ENCODE data around the gene PGK2. TPM values are rescaled to one million over a fixed set of nuclear protein-coding genes. Genes with fewer than 3 reads are reported as not detected.
"Not testable (repeated sequence)": the region's sequence is repeated elsewhere in the genome, so short reads cannot be mapped to it uniquely, and the experiment has no call there.

PGK2 gene
- not detected for total RNA-seq
- long read RNA-seq: 0 reads

DNA sequence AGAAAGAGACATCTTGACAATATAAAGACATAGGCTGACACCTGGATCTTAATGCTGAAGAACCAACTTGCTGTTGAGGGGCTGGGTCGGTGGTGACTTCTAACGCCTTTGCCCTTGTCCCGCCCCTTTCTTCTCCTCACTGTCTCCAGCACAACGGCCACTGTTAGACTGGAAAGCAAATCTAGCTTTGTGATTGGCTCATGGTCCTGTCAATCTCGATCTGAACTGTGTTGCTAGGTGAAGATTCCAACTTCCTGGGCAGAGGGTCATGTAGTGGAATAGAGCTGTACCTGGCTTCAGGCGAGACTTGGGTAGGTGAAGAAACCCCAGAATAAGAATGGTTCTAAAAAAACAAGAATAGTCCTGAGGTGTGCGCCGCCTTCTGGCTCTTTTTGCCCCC, at the start of gene PGK2:
TSS of gene PGK2 (minus strand) at position 110 of the 400 bp plus-strand sequence. CDS start at position 12, 98 bp downstream.
- intact Hi-C loops (cut with DNase I): no loop called here
- no peak for DNase-seq (ENCODE audit: low spot score)

DNA sequence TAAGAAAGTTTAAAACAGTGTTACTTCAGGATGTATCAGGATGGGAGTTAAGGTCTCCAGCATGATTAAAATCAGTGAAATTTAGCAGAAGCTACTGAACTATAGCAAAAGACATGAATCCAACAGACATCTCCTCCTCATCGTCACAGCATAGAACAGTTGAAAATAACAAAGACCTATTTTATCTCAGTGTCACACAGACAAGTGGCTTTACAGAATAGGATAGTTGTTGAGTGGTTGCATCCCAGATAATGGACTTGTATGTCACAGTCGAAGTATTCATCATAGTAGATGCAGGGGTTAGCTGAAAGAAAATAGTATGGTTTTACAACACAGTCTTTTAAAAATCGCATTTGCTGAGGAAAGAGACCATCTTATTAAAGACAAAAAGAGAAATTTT, 48.1 kb upstream of the PGK2 start:
- intact Hi-C loops (cut with DNase I): no loop called here
- no peak for DNase-seq (ENCODE audit: low spot score)

DNA sequence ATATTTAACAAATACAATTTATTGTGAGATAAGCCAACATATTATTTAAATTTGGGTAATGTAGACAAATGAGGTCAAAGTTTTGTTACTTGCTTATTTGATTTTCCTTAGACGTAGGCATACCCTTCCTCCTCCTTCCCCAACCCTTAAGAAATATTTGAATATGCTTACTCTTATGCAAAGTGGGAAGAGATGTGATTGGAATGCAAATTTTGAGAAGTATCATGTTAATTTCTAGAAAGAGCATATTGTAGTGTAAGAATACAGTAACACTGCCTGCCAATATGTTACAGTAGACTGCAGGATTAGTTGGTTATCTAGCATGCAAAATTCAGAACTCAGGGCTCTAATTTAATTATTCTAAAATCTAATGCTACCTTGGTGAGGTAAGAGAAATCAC, 46.3 kb upstream of the PGK2 start:
- DNase-seq (ENCODE audit: low spot score): no peak
- intact Hi-C loops (cut with DNase I): no loop called here

DNA sequence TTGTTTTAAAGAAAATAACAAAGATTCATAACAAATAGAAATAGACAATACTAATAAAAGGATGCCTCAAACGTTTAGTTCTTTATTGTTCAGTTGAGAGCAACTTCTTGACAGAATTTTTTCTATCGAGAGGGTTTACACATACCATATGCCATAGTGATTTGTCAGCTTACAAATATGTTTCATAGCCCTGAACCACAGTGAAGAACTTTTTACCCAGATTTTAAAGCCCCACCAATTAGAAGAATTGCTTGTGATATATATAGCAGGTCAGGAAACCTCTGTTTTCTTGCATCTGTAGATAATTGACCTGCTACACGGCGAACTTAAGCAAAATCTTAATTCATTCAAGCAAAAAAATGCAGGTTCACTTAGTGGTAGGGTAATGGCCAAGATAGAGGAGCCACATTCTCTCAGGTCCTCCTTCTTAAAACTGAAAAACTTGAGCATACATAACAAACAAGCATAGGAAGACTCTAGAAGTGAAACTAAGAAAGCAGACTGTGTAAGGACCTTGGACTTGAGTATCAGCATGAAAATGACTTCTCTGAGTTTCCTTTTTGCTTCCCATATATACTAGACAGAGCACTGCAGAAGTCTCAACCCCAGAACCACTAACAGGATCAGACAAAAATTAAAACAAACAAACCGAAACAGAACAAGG, 39.8 kb upstream of the PGK2 start:
- intact Hi-C loops (cut with DNase I): no loop called here
- no peak for DNase-seq (ENCODE audit: low spot score)

DNA sequence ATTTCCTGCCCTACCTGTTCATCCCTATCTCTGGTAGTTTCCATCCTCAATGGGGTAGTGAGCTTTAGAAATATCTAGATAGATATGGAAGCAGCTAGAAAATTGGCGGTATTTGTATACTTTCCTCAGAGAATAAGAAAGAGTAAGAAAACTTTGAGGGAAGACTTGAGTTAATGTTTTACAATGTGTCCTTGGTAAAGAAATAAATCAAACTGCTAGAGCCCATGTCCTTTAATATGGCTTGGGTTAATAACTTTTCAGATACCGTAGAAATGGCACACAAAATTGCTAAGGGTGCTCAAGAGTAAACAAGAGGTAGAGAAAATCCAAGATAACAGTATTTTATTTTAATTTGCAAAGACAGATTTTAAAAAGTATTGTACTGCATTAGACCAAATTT, 28.1 kb upstream of the PGK2 start:
- intact Hi-C loops (cut with DNase I): no loop called here
- DNase-seq (ENCODE audit: low spot score): no peak

DNA sequence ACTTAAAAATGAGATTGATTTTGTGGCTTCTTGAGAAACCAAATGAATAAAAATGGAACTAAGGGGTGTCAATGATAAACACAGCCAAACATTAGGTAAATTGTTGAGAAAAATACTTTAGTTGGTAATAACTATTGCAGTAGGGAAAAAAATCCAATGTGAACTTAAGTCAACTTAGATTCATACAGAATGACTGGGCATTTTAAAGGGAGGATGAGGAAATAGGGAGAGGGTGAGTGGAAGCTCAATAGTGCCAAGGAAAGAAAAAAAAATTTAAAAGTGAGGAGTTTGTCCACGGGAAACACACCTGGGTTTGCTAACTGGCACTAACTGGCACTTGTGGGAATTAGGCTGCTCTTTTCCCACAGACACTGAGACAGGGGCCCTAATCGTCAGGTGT, 26.2 kb upstream of the PGK2 start:
- intact Hi-C loops (cut with DNase I): no loop called here
- no peak for DNase-seq (ENCODE audit: low spot score)

DNA sequence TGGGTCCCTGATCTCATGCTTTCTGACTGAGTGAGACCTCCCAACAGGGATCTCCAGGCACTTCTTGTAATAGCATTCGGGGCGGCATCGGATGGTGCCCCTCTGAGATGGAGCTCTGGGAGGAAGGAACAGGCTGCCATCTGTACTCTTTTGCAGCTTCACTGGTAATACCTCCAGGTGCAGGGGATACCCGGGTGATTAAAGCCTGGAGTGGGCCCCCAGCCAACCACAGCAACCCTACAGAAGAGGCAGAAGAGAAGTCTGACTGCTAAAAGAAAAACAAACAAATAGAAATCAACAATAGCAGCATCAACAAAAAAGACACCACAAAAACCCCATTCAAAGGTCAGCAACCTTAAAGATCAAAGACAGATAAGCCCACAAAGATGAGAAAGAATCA, 19.1 kb upstream of the PGK2 start:
- DNase-seq (ENCODE audit: low spot score): no peak
- intact Hi-C loops (cut with DNase I): no loop called here

DNA sequence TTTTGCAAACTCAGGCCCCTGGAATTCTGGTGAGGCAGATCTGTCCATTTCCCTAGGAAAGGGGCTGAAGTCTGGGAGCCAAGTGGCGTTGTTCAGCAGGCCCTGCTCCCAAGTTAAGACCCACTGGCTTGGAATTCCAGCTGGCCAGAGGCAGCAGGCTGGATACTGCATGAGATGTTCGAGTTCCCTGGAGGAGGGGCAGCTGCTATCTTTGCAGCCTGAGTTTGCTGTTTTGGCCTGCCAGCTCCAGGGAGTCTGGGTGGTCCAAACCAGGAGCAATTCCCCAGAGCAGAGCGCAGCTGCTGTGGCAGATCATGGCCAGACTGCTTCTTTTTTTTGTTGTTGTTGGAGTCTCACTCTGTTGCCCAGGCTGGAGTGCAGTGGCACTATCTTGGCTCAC, 18.2 kb upstream of the PGK2 start:
- intact Hi-C loops (cut with DNase I): no loop called here
- no peak for DNase-seq (ENCODE audit: low spot score)

DNA sequence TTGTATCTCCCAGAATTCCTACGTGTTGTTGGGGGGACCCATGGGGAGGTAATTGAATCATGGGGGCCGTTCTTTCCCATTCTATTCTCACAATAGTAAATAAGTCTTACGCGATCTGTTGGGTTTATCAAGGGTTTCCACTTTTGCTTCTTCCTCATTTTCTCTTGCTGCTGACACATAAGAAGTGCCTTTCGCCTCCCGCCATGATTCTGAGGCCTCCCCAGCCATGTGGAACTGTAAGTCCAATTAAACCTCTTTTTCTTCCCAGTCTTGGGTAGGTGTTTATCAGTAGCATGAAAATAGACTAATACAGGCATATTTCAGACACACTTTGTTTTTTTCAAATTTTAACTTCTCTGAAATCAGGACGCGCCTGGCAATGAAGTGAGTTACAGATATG, 14.4 kb upstream of the PGK2 start:
- intact Hi-C loops (cut with DNase I): no loop called here
- DNase-seq (ENCODE audit: low spot score): no peak

DNA sequence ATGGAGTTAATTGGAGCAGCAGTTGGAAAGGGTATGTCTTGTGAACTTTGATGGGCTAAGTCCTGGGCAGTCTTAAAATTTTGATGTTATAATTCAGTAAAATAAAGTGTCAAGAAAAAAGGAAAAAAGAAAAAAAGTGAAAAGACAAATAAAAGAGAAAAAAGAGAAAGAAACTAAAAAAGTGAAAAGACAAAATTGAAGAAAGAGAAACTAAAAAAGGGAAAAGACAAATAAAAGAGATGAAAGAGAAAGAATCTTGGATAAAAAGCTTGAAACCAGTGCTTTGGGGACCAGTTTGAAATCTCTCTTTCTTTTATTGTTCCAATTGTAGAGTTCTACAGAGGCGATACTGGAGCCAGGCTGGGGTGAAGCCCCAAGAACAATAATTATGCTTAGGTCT, 12.0 kb upstream of the PGK2 start:
- intact Hi-C loops (cut with DNase I): no loop called here
- no peak for DNase-seq (ENCODE audit: low spot score)

DNA sequence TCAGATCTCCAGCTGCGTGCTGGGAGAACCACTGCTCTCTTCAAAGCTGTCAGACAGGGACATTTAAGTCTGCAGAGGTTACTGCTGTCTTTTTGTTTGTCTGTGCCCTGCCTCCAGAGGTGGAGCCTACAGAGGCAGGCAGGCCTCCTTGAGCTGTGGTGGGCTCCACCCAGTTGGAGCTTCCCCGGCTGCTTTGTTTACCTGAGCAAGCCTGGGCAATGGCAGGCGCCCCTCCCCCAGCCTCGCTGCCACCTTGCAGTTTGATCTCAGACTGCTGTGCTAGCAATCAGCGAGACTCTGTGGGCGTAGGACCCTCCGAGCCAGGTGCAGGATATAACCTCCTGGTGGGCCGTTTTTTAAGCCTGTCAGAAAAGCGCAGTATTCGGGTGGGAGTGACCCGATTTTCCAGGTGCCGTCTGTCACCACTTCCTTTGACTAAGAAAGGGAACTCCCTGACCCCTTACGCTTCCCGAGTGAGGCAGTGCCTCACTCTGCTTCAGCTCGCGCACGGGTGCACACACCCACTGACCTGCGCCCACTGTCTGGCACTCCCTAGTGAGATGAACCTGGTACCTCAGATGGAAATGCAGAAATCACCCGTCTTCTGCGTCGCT, 9.9 kb upstream of the PGK2 start:
- DNase-seq (ENCODE audit: low spot score); intact Hi-C loops (cut with DNase I): not testable (repeated sequence)

DNA sequence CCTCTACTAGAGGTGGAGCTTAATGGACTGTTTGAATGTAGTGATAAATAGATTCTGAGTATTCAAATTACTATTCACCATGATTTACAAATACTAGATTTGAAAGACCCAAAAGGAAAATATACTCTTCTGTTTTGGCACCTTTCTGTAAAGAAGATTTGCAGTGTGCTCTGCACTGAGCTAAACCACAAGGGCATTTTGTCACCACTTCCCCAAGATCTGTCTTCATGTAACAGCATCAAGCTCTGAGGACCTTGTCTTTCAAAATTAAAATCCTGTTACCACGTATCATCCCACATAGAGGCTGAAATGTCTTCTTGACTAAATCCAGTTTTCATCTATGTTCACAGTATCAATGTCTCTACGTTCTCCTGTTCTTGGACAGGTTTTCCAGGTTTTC, 3.3 kb upstream of the PGK2 start:
- intact Hi-C loops (cut with DNase I): no loop called here

DNA sequence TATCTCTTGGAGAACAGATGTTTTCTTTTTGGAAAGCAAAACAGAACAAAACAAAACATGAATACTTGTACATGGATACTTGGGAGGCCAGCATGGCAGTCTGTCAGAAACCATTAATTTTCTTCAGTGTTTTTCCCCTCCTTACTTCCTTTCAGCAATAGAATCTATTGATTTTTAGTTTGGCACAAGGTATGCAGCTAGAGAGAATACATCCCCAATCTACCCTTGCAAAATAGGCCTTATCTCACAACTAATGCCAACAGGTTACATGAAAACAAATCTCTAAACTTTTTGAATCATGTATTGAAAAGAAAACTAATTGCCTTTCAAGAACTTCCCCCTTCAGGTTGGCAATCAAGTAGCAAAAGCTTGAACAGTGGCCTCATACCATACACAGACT, 2.8 kb downstream of the PGK2 start:
- DNase-seq (ENCODE audit: low spot score): no peak
- intact Hi-C loops (cut with DNase I): no loop called here

More for the DNA sequence above, 3.3 kb upstream of the PGK2 start:
- no peak for DNase-seq (ENCODE audit: low spot score)

DNA sequence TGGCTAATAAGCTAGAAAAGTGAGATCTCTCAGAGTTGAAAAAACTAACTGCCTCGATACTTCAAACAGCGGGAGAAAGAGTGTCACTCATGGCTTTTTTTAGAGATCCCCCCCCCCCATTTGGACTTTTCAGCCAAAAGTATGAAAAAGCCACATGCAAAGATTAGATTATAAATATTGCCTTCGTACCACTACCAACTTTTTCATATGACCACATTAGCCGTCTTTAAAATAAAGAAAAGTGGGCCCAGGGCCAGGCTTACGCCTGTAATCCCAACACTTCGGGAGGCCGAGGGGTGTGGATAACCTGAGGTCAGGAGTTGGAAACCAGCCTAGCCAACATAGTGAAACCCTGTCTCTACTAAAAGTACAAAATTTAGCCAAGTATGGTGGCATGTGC, 4.4 kb downstream of the PGK2 start:
- DNase-seq (ENCODE audit: low spot score): no peak
- intact Hi-C loops (cut with DNase I): no loop called here

DNA sequence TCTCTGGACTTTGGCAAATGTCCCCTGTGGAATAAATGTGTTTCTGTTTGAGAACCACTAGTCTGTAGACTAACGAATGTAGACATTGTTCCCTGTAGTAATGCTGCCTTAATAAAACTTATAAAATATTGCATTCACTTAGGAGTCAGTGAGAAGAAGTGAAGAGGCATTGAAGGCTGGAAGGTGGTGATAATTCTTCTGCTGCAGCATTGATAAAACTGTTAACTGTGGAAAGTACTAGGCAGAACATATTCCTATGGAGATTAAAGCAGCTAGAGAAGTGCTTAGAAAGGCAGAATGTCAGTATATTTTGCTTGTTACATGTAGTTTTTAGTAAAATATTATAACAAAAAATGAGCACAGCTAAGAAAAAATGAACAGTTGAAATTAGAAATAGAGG, 4.8 kb downstream of the PGK2 start:
- intact Hi-C loops (cut with DNase I): no loop called here
- no peak for DNase-seq (ENCODE audit: low spot score)

DNA sequence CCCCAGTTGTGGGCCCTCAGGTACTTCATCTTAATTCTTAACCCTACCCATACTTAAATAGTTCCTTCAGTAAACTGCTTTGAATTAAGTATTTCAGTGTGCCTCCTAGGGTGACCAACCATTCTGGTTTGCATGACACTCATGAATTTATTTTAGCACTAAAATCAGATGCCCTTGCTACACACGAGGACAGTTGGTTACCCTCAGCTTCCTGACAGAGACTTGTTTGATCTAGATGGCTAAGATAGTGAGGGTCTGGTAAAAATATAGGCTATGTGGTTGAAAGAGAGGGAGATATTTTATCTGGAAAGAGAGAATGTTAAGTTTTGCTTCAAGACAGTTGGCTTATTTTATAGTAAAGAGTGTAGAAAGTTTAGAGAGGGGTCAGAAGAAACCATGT, 10.6 kb downstream of the PGK2 start:
- DNase-seq (ENCODE audit: low spot score): no peak
- intact Hi-C loops (cut with DNase I): no loop called here

DNA sequence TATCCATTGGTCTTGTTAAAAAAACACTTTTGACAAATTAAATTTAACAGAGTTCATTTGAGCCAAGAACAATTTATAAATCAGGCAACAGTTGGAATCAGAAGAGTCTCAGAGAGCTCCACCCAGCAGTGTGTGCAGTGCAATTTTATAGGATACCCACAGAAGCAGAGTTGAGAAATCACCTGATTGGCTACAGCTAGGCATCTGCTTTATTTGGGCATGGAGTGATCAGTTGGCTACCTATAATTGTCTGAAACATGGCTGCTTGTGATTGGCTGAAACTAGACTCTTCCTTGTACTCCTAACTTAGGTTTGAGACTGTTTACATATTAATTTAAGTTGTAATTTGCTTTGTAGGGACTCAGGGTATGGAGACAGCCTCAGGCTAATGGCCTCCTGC, 12.0 kb downstream of the PGK2 start:
- intact Hi-C loops (cut with DNase I): no loop called here
- no peak for DNase-seq (ENCODE audit: low spot score)

DNA sequence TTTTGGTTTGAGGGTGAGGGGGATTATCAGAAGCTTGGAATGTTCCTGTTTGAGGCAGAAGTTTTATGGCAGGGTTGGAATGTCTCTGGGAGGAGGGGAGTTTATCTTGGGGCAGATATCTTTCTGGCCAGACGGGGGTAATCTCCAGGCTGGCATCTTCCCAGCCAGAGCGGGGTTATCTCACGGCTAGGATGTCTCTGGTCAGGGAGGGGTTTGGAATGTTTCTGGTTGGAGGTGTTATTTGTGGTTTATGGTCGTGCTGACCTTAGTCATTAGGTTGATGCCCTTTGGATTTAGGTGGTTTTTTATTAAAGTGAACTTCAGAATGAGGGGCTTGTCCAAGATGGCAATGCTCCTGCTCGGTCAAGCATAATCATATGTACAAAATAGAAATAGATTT, 14.8 kb downstream of the PGK2 start:
- no peak for DNase-seq (ENCODE audit: low spot score)
- intact Hi-C loops (cut with DNase I): no loop called here

DNA sequence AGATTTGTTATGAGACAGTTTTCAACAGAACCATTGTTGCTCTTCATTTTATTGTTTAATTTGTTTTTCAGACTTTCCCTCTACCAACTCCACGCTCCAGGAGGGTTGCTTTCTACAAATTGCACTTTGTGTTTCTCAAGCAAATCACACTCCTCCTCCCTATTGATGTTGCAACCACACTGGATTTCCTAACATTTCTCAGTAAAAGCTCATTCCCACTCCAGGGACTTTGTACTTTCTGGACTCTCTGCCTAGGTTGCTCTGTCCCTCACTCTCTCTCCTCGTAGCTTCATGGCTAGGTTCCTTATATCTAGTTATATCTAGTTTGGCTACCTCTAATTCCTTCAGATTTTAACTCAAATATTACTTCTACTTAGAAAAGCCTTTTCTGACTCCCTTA, 20.3 kb downstream of the PGK2 start:
- intact Hi-C loops (cut with DNase I): no loop called here
- DNase-seq (ENCODE audit: low spot score): no peak

DNA sequence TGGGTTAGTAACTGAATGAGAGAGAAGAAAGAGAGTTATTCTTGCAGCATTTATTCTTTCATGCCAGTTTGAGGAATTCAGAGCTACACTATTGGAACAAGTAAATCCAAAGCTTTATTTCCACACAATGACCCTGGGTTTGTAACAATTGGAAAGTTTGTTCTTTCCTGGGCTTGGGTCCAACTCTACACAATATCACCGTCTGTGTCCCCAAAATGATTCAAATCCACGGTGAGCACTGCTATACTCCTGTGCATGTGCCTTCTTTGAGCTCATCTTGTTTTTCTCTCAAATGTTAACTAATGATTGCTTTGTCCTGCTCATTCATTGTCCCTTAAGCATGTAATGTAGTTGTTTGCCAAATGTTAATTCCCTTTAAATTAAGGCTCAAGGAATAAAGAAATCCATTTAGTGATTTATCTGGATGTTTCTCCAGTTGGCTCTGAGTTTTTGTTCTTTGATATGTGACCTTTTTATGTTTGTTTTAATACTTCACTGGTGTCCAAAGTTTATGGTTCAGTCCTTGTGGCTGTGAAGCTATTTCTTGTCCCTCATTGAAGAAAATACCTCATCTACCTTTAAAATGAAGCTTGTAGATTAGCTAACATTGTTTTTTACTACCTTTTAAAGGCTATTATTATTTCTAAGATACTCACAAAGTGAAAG, 22.4 kb downstream of the PGK2 start:
- DNase-seq (ENCODE audit: low spot score): no peak
- intact Hi-C loops (cut with DNase I): no loop called here

DNA sequence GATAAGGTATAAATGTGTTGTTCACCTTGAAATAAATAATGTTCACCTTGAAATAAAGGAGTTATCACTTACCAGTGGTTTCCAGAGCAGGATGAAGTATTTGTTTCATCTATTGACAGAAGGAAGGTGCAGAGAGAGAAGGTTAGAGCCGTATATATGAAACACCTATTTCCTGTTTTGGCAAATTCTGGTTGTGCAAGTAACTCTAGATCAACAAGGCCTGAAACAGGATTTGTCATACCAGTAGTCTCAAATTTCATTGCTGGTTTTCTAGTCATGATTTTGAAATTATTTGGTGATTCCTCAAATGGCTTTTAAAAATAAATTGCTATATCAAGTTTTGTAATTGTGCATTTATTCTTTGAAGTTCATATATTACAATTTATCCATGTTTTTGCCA, 42.8 kb downstream of the PGK2 start, which contains the start of gene CRISP3:
TSS of gene CRISP3 (minus strand) at position 130 of the 400 bp plus-strand sequence. CDS start at position 109, 21 bp downstream.
- intact Hi-C loops (cut with DNase I): no loop called here

More for the DNA sequence above, 42.8 kb downstream of the PGK2 start, which contains the start of gene CRISP3:
- DNase-seq (ENCODE audit: low spot score): no peak
